ENCODE measurements around the gene TBX15.
"Not testable (repeated sequence)": the region's sequence is repeated elsewhere in the genome, so short reads cannot be mapped to it uniquely, and the experiment has no call there.

The TBX15 gene

GRCh38 chr1:118958140-118958539 is 30.0 kb downstream of the TBX15 start:
- DNase-seq, result no peak

- not testable (repeated sequence) for DNase-seq
Observed at GRCh38 chr1:118957579-118957978, 30.6 kb downstream of the TBX15 start.

- DNase-seq, result no peak
Observed at GRCh38 chr1:118954301-118954905, 33.7 kb downstream of the TBX15 start.

- no peak for DNase-seq
Observed at GRCh38 chr1:118951270-118951936, 36.7 kb downstream of the TBX15 start.

- no peak for DNase-seq
Observed at GRCh38 chr1:118949315-118949714, 38.8 kb downstream of the TBX15 start.

GRCh38 chr1:118948846-118949245 is 39.3 kb downstream of the TBX15 start:
- no peak for DNase-seq

GRCh38 chr1:118948351-118948750 is 39.8 kb downstream of the TBX15 start:
- no peak for DNase-seq

GRCh38 chr1:118947790-118948189 is 40.4 kb downstream of the TBX15 start:
- no peak for DNase-seq

GRCh38 chr1:118947003-118947765 is 41.0 kb downstream of the TBX15 start:
- DNase-seq, result no peak

- DNase-seq, result no peak
Observed at GRCh38 chr1:118945489-118945888, 42.7 kb downstream of the TBX15 start.

- DNase-seq, result no peak
Observed at GRCh38 chr1:118944546-118944945, 43.6 kb downstream of the TBX15 start.

GRCh38 chr1:118944133-118944532 is 44.0 kb downstream of the TBX15 start:
- no peak for DNase-seq

- DNase-seq, result no peak
Observed at GRCh38 chr1:118940957-118941356, 47.2 kb downstream of the TBX15 start.

- DNase-seq, result no peak
Observed at GRCh38 chr1:118937413-118938072, 50.6 kb downstream of the TBX15 start.

GRCh38 chr1:118934706-118935105 is 53.4 kb downstream of the TBX15 start:
- no peak for DNase-seq

- DNase-seq, result no peak
Observed at GRCh38 chr1:118933051-118933781, 54.9 kb downstream of the TBX15 start.

GRCh38 chr1:118931876-118932275 is 56.3 kb downstream of the TBX15 start:
- peak; percentile 0 for DNase-seq

GRCh38 chr1:118928739-118929554 is 59.2 kb downstream of the TBX15 start:
- DNase-seq, result no peak

GRCh38 chr1:118927427-118928187 is 60.5 kb downstream of the TBX15 start:
- no peak for DNase-seq

- no peak for DNase-seq
Observed at GRCh38 chr1:118926261-118926660, 61.9 kb downstream of the TBX15 start.

- DNase-seq, result no peak
Observed at GRCh38 chr1:118925651-118926050, 62.5 kb downstream of the TBX15 start.
